Ovary (tissue), 9 donors: Measurements from ENCODE around the gene MRPL23. TPM values are rescaled to one million over a fixed set of nuclear protein-coding genes. Genes with fewer than 3 reads are reported as not detected.

Experiments
- DNase-seq, 5 donors: peaks; one replicate each; pipeline ENCODE4 v3.0.0-alpha.2; 2019 to 2020
- H3K27ac ChIP-seq, 2 donors: fragments of 200-600 bp; one replicate each; pipeline versions ENCODE4 v1.5.1 to v1.8.0; 2019 to 2022
- H3K27me3 ChIP-seq: fragments of 200-600 bp; one replicate; pipeline ENCODE4 v1.8.0; 2022
- H3K36me3 ChIP-seq: fragments of 200-600 bp; sonication (generic); one replicate; pipeline ENCODE4 v1.5.1; 2019
- H3K4me1 ChIP-seq: one replicate; pipeline ENCODE4 v1.8.1; 2013; ENCODE audit warnings: mild to moderate bottlenecking, moderate library complexity; ENCODE audit not compliant: insufficient read depth
- H3K4me3 ChIP-seq: fragments of 200-600 bp; sonication (generic); one replicate; pipeline ENCODE4 v1.5.1; 2017
- H3K9me3 ChIP-seq, 2 donors: fragments of 200-600 bp in 1 of 2; sonication (generic) in 1 of 2; one replicate each; pipeline versions ENCODE4 v1.5.1 to v1.8.1; 2013 to 2019; ENCODE audit warnings: mild to moderate bottlenecking in 1 of 2, moderate library complexity in 1 of 2
- CTCF ChIP-seq, 3 donors: fragments of 450-650 bp in 2 of 3; fragments of 200-600 bp in 1 of 3; IDR thresholded peaks; one replicate each; pipeline versions ENCODE4 v1.5.1 to v1.8.0; 2016 to 2022; ENCODE audit warnings: antibody characterized with exemption in 3 of 3, mild to moderate bottlenecking in 1 of 3
- EP300 ChIP-seq: sonication (generic); formaldehyde crosslinking; IDR thresholded peaks from one replicate; pipeline ENCODE4 v1.6.1; 2017; ENCODE audit warnings: antibody characterized with exemption
- POLR2A ChIP-seq: fragments of 450-650 bp; IDR thresholded peaks from one replicate; pipeline ENCODE4 v1.6.1; 2017; ENCODE audit warnings: antibody characterized with exemption, mild to moderate bottlenecking, moderate library complexity
- WGBS, 3 donors: extraction: QIAGEN DNeasy Blood & Tissue Kit in 1 of 3; methylation state at CpG; one replicate each; pipeline versions ENCODE4 v1.1.5 to v1.1.7; 2013 to 2017; 5-methylcytosine and 5-hydroxymethylcytosine counted together
- intact Hi-C, 4 donors: fragments of 100-400 bp; cut with DNase I; formaldehyde crosslinking; loops; one replicate each; pipeline versions ENCODE4 v1.11.0 to v1.15.1; 2022 to 2023
- polyA plus RNA-seq, 2 donors: library from polyadenylated mRNA; stranded (reverse); fragments of 200-250 nt in 1 of 2; fragments of 350-450 nt in 1 of 2; fragmentation: Illumina TruSeq in 1 of 2; extraction: RNeasy Lipid Tissue Mini Kit (QIAGEN cat#74804) in 1 of 2; gene quantifications; one replicate each; pipeline ENCODE4 v1.2.3, GENCODE V29; 2013 to 2014
- total RNA-seq, 7 donors: library from RNA; depleted of rRNA in 2 of 7; stranded (reverse); fragments of >200 nt in 2 of 7; fragmentation: NEBNext Ultra II Directional in 3 of 7; extraction: Animal tissue kit (Norgen Biotek cat#: 25700) in 3 of 7; gene quantifications; one replicate each; pipeline versions ENCODE4 v1.1.0 to v1.2.4, GENCODE V29; 2016 to 2023
- donor health status: DM: no; HTN: no; CAD: no; lungs with moderate emphysema.
- donor health status: DM: no; HTN: no; CAD: no.
- donor health status: Bipolar disorder and iron deficiency.
- donor health status: DM: yes; HTN: yes; CAD: no.
- donor health status: DM: no; HTN: no; CAD: no.
- donor health status: DM: yes; HTN: yes; CAD: no.

The MRPL23 gene
- total and polyA plus RNA-seq, 9 donors: 21.7 to 145 (median 86.7) TPM

GRCh38 chr11:1964955-1965354 is 17.8 kb downstream of the MRPL23 start:
- DNase-seq: peak in 4 of 5 donors; percentile 7 to 22 (median 10)
- TF ChIP-seq EP300 (no peak), CTCF (IDR thresholded peaks at IDR 0.05) (no peak), POLR2A (no peak)
- intact Hi-C loops: no loop called here
- Histone ChIP-seq H3K27ac (no peak overlapping the region), H3K36me3 (no peaks in the 10 kb centered on the region), H3K4me1 (no peaks in the 10 kb centered on the region), H3K27me3 (no peaks in the 10 kb centered on the region), H3K9me3 (no peaks in the 10 kb centered on the region), H3K4me3 (no peak overlapping the region)
- WGBS, 3 donors: 89% methylated on average over 3 of the region's 20 CpGs; no CpG with 5 or more reads in 2 of the 3 donors

GRCh38 chr11:1966531-1966930 is 19.4 kb downstream of the MRPL23 start:
- no peaks in the 10 kb centered on the region for H3K9me3 ChIP-seq
- DNase-seq: peak in 4 of 5 donors; percentile 12 to 36 (median 18)
- intact Hi-C loops: no loop called here
- no peaks in the 10 kb centered on the region for H3K36me3 ChIP-seq
- TF ChIP-seq POLR2A (no peak), CTCF (IDR thresholded peaks at IDR 0.05) (no peak), EP300 (no peak)
- H3K4me1 ChIP-seq: no peaks in the 10 kb centered on the region
- WGBS, 3 donors: 87% methylated on average over 8 of the region's 18 CpGs; no CpG with 5 or more reads in 2 of the 3 donors
- H3K4me3 ChIP-seq: no peak overlapping the region
- H3K27me3 ChIP-seq: no peaks in the 10 kb centered on the region
- no peak overlapping the region for H3K27ac ChIP-seq

GRCh38 chr11:1967641-1968225 is 20.6 kb downstream of the MRPL23 start:
- H3K27ac ChIP-seq: no peak overlapping the region
- H3K4me1 ChIP-seq: no peaks in the 10 kb centered on the region
- no peaks in the 10 kb centered on the region for H3K27me3 ChIP-seq
- WGBS, 3 donors: 36% methylated on average over 3 of the region's 21 CpGs; no CpG with 5 or more reads in 2 of the 3 donors
- intact Hi-C loops: no loop called here
- no peak overlapping the region for H3K4me3 ChIP-seq
- no peaks in the 10 kb centered on the region for H3K36me3 ChIP-seq
- TF ChIP-seq POLR2A (no peak), EP300 (no peak), CTCF (IDR thresholded peaks at IDR 0.05) (no peak)
- H3K9me3 ChIP-seq: no peaks in the 10 kb centered on the region
- DNase-seq: peak in 3 of 5 donors; percentile 4 to 24 (median 9)

GRCh38 chr11:1968454-1969002 is 21.4 kb downstream of the MRPL23 start:
- peak in 4 of 5 donors; percentile 19 to 41 (median 30) for DNase-seq
- WGBS, 3 donors: 91% methylated on average over 4 of the region's 24 CpGs; no CpG with 5 or more reads in 2 of the 3 donors
- no peaks in the 10 kb centered on the region for H3K4me1 ChIP-seq

More at GRCh38 chr11:1968454-1969002, 21.4 kb downstream of the MRPL23 start:
- H3K27ac ChIP-seq: no peak overlapping the region
- H3K9me3 ChIP-seq: no peaks in the 10 kb centered on the region
- no peak overlapping the region for H3K4me3 ChIP-seq
- intact Hi-C loops: no loop called here
- no peaks in the 10 kb centered on the region for H3K36me3 ChIP-seq
- H3K27me3 ChIP-seq: no peaks in the 10 kb centered on the region
- TF ChIP-seq CTCF (IDR thresholded peaks at IDR 0.05) (no peak), EP300 (no peak), POLR2A (no peak)
